ENCODE measurements around the gene PPM1L. TPM values are rescaled to one million over a fixed set of nuclear protein-coding genes. Genes with fewer than 3 reads are reported as not detected.

PPM1L gene
- total and polyA plus RNA-seq, 2 of the 13 experiments (the other 11 are each of a cell fraction or from before 2014, with no cell fraction given): 0.22 to 1.4 TPM

DNA sequence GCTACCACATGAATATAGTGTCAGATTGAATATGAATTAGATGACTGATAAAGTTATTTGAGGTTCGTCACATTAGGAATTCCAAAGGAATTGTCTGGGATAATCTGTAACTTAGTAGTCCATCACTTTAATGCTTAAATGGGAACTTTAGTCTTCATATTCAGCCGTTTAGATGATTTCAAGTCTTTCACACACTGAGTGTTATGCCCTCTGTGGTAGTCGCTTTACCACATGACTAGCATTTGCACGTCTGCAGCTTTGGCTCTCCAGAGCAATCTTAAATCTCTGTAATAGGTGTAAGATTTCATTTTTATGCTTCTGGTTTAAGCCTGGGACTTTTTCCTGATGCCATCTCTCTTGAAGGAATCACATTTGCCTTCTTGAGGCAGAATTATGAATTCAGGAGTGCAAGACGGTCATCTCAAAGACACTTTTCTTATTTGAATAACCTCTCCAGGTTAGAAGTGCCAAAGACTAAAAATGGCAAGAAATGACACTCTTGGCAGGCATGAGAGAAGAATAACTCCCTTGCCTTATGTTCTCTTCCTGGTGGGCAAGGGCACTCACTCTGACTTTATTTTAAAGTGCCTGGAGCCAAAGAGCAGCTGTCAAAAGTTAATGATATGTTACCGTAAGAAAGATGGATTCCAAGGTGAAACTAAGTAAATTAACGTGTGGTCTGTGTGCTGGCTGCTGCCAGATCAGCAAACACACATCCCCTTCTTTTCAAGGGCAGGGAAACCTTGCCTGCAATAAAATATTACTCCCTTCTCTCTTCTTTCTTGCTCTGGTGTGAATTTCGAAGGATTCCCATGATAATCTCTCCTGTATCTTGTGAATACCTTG is 195.8 kb downstream of the PPM1L start:
- H3K4me2 ChIP-seq (ENCODE audit: low read depth, low read length): no peak overlapping the region
- H3K27ac ChIP-seq (ENCODE audit: extremely low read length, insufficient read depth, low read length): no peak overlapping the region
- TF ChIP-seq ADNP (CRISPR knock-in tag; IDR thresholded peaks at IDR 0.05) (no peak), MED8 (CRISPR knock-in tag; IDR thresholded peaks at IDR 0.05; ENCODE audit: insufficient replicate concordance) (no peak), SAP130 (CRISPR knock-in tag; IDR thresholded peaks at IDR 0.05; ENCODE audit: low read depth) (no peak), ZNF235 (CRISPR knock-in tag; IDR thresholded peaks at IDR 0.05; ENCODE audit: borderline replicate concordance) (no peak), ZNF264 (CRISPR knock-in tag; IDR thresholded peaks at IDR 0.05) (no peak), GZF1 (CRISPR knock-in tag; IDR thresholded peaks at IDR 0.05) (no peak), ZNF207 (IDR thresholded peaks at IDR 0.05; ENCODE audit: borderline replicate concordance) (no peak), ZNF775 (CRISPR knock-in tag; IDR thresholded peaks at IDR 0.05; ENCODE audit: borderline replicate concordance) (no peak), SP140L (CRISPR knock-in tag; IDR thresholded peaks at IDR 0.05; ENCODE audit: borderline replicate concordance) (no peak)
- TF ChIP-seq, protein P1, sequence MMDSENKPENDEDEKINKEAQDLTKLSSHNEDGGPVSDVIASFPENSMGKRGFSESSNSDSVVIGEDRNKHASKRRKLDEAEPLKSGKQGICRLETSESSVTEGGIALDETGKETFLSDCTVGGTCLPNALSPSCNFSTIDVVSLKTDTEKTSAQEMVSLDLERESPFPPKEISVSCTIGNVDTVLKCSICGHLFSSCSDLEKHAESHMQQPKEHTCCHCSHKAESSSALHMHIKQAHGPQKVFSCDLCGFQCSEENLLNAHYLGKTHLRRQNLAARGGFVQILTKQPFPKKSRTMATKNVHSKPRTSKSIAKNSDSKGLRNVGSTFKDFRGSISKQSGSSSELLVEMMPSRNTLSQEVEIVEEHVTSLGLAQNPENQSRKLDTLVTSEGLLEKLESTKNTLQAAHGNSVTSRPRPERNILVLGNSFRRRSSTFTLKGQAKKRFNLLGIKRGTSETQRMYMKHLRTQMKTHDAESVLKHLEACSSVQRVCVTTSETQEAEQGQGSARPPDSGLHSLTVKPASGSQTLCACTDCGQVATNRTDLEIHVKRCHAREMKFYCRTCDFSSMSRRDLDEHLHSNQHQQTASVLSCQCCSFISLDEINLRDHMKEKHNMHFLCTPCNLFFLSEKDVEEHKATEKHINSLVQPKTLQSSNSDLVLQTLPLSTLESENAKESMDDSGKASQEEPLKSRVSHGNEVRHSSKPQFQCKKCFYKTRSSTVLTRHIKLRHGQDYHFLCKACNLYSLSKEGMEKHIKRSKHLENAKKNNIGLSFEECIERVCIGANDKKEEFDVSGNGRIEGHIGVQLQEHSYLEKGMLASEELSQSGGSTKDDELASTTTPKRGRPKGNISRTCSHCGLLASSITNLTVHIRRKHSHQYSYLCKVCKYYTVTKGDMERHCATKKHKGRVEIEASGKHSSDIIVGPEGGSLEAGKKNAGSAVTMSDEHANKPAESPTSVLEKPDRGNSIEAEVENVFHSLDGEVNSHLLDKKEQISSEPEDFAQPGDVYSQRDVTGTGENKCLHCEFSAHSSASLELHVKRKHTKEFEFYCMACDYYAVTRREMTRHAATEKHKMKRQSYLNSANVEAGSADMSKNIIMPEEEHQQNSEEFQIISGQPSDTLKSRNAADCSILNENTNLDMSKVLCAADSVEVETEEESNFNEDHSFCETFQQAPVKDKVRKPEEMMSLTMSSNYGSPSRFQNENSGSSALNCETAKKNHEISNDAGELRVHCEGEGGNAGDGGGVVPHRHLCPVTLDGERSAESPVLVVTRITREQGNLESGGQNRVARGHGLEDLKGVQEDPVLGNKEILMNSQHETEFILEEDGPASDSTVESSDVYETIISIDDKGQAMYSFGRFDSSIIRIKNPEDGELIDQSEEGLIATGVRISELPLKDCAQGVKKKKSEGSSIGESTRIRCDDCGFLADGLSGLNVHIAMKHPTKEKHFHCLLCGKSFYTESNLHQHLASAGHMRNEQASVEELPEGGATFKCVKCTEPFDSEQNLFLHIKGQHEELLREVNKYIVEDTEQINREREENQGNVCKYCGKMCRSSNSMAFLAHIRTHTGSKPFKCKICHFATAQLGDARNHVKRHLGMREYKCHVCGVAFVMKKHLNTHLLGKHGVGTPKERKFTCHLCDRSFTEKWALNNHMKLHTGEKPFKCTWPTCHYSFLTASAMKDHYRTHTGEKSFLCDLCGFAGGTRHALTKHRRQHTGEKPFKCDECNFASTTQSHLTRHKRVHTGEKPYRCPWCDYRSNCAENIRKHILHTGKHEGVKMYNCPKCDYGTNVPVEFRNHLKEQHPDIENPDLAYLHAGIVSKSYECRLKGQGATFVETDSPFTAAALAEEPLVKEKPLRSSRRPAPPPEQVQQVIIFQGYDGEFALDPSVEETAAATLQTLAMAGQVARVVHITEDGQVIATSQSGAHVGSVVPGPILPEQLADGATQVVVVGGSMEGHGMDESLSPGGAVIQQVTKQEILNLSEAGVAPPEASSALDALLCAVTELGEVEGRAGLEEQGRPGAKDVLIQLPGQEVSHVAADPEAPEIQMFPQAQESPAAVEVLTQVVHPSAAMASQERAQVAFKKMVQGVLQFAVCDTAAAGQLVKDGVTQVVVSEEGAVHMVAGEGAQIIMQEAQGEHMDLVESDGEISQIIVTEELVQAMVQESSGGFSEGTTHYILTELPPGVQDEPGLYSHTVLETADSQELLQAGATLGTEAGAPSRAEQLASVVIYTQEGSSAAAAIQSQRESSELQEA (CRISPR knock-in tag; IDR thresholded peaks at IDR 0.05; ENCODE audit: not compliant biosample characterization): no peak
- ATAC-seq (no peak), FAIRE-seq (no peak), DNase-seq (ENCODE audit: low spot score) (no peak)
- H3K79me2 ChIP-seq (ENCODE audit: insufficient read depth, low read length): no peaks in the 10 kb centered on the region
- H3K36me3 ChIP-seq (replicated peaks in 1 of 2; ENCODE audit: control insufficient read depth in 1 of 2, insufficient read depth in 2 of 2, low read length in 2 of 2): no peaks in the 10 kb centered on the region
- ChIA-PET CTCF (ENCODE audit: low intra/inter-chr PET ratio, low total read pairs) (no interaction called here), POLR2A (no interaction called here)
- no peaks in the 10 kb centered on the region; the same call in 1 of the 2 replicates for H3K4me1 ChIP-seq (ENCODE audit: insufficient read depth, low read length)
- no peaks in the 10 kb centered on the region for H4K20me1 ChIP-seq (ENCODE audit: insufficient read depth, low read length)
- in situ Hi-C loops (cut with HindIII; ENCODE audit: extremely low pct_ligation_motif_present, low pct_unique_long_range_greater_than_20kb): no loop called here
- no peaks in the 10 kb centered on the region for H3K9me3 ChIP-seq (ENCODE audit: low read length)
- 24% methylated on average over 8 of the region's 8 CpGs for WGBS (ENCODE audit: low lambda C conversion rate)
- H3K27me3 ChIP-seq (ENCODE audit: control insufficient read depth in 1 of 2, insufficient read depth in 2 of 2, low read length in 2 of 2): no peaks in the 10 kb centered on the region
- intact Hi-C loops (cut with micrococcal nuclease; ENCODE audit: unreplicated experiment): loop anchor here (10.0 kb wide), 1 partner anchor 93 kb away; no protein-coding TSS in a partner anchor
- no peak overlapping the region for H3K4me3 ChIP-seq (replicated peaks in 1 of 3; ENCODE audit: insufficient read depth in 1 of 3, low read depth in 2 of 3, low read length in 3 of 3)
- H3K9ac ChIP-seq (ENCODE audit: insufficient read depth, low read depth, low read length): no peak overlapping the region
- H2AFZ ChIP-seq (ENCODE audit: low read length): no peak overlapping the region
- no TSS peak for BruUV-seq (replicated peaks)

Measured in HepG2 (cell line).